ENCODE results near the gene ARVCF. TPM values are rescaled to one million over a fixed set of nuclear protein-coding genes. Genes with fewer than 3 reads are reported as not detected.

The ARVCF gene
- polyA plus RNA-seq, 1 experiment, result 5.6 TPM

- Histone ChIP-seq H3K27me3 (ENCODE audit: control insufficient read depth, insufficient read depth, low read length) (no peaks in the 10 kb centered on the region), H3K9me3 (ENCODE audit: control insufficient read depth, insufficient read depth, low read length) (no peaks in the 10 kb centered on the region; the same call in 1 of the 2 replicates), H3K27ac (ENCODE audit: low read depth, low read length) (no peak overlapping the region), H3K4me3 (ENCODE audit: low read depth, low read length) (no peak overlapping the region)
- DNase-seq (ENCODE audit: low read depth, low spot score), result no peak
- TF ChIP-seq, protein P1, sequence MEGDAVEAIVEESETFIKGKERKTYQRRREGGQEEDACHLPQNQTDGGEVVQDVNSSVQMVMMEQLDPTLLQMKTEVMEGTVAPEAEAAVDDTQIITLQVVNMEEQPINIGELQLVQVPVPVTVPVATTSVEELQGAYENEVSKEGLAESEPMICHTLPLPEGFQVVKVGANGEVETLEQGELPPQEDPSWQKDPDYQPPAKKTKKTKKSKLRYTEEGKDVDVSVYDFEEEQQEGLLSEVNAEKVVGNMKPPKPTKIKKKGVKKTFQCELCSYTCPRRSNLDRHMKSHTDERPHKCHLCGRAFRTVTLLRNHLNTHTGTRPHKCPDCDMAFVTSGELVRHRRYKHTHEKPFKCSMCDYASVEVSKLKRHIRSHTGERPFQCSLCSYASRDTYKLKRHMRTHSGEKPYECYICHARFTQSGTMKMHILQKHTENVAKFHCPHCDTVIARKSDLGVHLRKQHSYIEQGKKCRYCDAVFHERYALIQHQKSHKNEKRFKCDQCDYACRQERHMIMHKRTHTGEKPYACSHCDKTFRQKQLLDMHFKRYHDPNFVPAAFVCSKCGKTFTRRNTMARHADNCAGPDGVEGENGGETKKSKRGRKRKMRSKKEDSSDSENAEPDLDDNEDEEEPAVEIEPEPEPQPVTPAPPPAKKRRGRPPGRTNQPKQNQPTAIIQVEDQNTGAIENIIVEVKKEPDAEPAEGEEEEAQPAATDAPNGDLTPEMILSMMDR (IDR thresholded peaks at IDR 0.05; ENCODE audit: low read depth, low read length), result no peak
- POLR2A ChIA-PET, result no interaction called here
- CTCF ChIA-PET, result no interaction called here
Measured at GRCh38 chr22:19921544-19922081, 95.0 kb downstream of the ARVCF start.

Small RNA genes lying within 50 kb of the gene (small RNA-seq; reads per million reads assigned to genes)
- gene MIR185 (ENCODE audit: insufficient read length, low read depth), result 551 reads per million, percentile 94 among the genes with 10 or more reads in this experiment

Other genes starting within 250 kb of the ARVCF start
- 1.3 and 1.6 TPM in 2 replicates for gene GNB1L, start 161.9 kb downstream of the ARVCF start, polyA plus RNA-seq (2011; rRNA removed)
- gene RTL10, start 161.9 kb downstream of the ARVCF start, polyA plus RNA-seq (2011; rRNA removed), result 9.5 and 13.1 TPM in 2 replicates
- 79.4 and 105 TPM in 2 replicates for gene COMT, start 75.1 kb downstream of the ARVCF start, polyA plus RNA-seq (2011; rRNA removed)
- gene TXNRD2, start 75.0 kb downstream of the ARVCF start, polyA plus RNA-seq (2011; rRNA removed), result 13.3 and 15.8 TPM in 2 replicates
- 21.3 and 27.5 TPM in 2 replicates for gene TANGO2, start 4.3 kb upstream of the ARVCF start, polyA plus RNA-seq (2011; rRNA removed)
- gene DGCR8, start 63.4 kb upstream of the ARVCF start, polyA plus RNA-seq (2011; rRNA removed), result 22.0 and 22.8 TPM in 2 replicates
- gene RANBP1, start 99.3 kb upstream of the ARVCF start, polyA plus RNA-seq (2011; rRNA removed), result 154 and 174 TPM in 2 replicates
- 15.6 and 20.4 TPM in 2 replicates for gene TRMT2A, start 100.4 kb upstream of the ARVCF start, polyA plus RNA-seq (2011; rRNA removed)
- 13.5 and 21.9 TPM in 2 replicates for gene ZDHHC8, start 115.0 kb upstream of the ARVCF start, polyA plus RNA-seq (2011; rRNA removed)
- not detected in 2 replicates for gene CCDC188, start 134.2 kb upstream of the ARVCF start, polyA plus RNA-seq (2011; rRNA removed)

All from AG04450 (cell line).